HepG2 (cell line): Measurements from ENCODE around the gene DNMT3A. TPM values are rescaled to one million over a fixed set of nuclear protein-coding genes. Genes with fewer than 3 reads are reported as not detected.
A peak's percentile ranks its signal among the peaks of the same experiment; 100 is the strongest.

ENCODE experiments used
- AGO2 ChIP-seq: fragments of 200-400 bp; formaldehyde crosslinking; optimal IDR thresholded peaks from 2 replicates; pipeline ENCODE3; 2017; ENCODE audit warnings: mild to moderate bottlenecking, low read depth, low read length, moderate library complexity
- EP300 ChIP-seq, 3 experiments: sonication (generic) in 1 of 3; formaldehyde crosslinking in 1 of 3; IDR thresholded peaks; 2 replicates each; pipeline versions ENCODE4 v1.5.1 to v1.6.1; 2011 to 2020; ENCODE audit warnings: low read depth in 2 of 3, low read length in 2 of 3, borderline replicate concordance in 1 of 3, improper control_type of control experiment in 1 of 3, mild to moderate bottlenecking in 1 of 3, missing genetic modification reagents in 1 of 3, moderate library complexity in 1 of 3
- HES4 ChIP-seq: sonication (generic); formaldehyde crosslinking; IDR thresholded peaks from 2 replicates; pipeline ENCODE4 v1.9.0; 2021; ENCODE audit warnings: mild to moderate bottlenecking, missing genetic modification reagents, borderline replicate concordance
- HNRNPL ChIP-seq: fragments of 200-400 bp; formaldehyde crosslinking; IDR thresholded peaks from 2 replicates; pipeline ENCODE4 v1.6.1; 2017; ENCODE audit warnings: mild to moderate bottlenecking, low read depth, low read length
- KDM5A ChIP-seq: fragments of 200-600 bp; sonication (generic); IDR thresholded peaks from 2 replicates; pipeline ENCODE4 v1.7.0; 2018; ENCODE audit warnings: antibody characterized with exemption, mild to moderate bottlenecking, low read length, borderline replicate concordance
- SOX6 ChIP-seq, 2 experiments: fragments of 450-650 bp in 1 of 2; sonication (generic) in 1 of 2; formaldehyde crosslinking in 1 of 2; IDR thresholded peaks; 2 replicates each; pipeline versions ENCODE4 v1.4.0 to v1.6.1; 2017 to 2020; ENCODE audit warnings: antibody characterized with exemption in 1 of 2, mild to moderate bottlenecking in 1 of 2, missing genetic modification reagents in 1 of 2
- ZNF143 ChIP-seq: sonication (generic); formaldehyde crosslinking; IDR thresholded peaks from 2 replicates; pipeline ENCODE4 v1.4.0; 2020; ENCODE audit warnings: missing genetic modification reagents
- ZNF253 ChIP-seq: sonication (generic); formaldehyde crosslinking; IDR thresholded peaks from 2 replicates; pipeline ENCODE4 v1.8.0; 2022; ENCODE audit warnings: mild to moderate bottlenecking, missing genetic modification reagents, borderline replicate concordance
- ZNF678 ChIP-seq: sonication (generic); formaldehyde crosslinking; IDR thresholded peaks from 2 replicates; pipeline ENCODE4 v1.4.0; 2020; ENCODE audit warnings: mild to moderate bottlenecking, missing genetic modification reagents
- ZNF747 ChIP-seq: sonication (generic); formaldehyde crosslinking; IDR thresholded peaks from 2 replicates; pipeline ENCODE4 v1.8.1; 2023; ENCODE audit warnings: missing genetic modification reagents, mild to moderate bottlenecking, borderline replicate concordance
- ZNF772 ChIP-seq: sonication (generic); formaldehyde crosslinking; IDR thresholded peaks from 2 replicates; pipeline ENCODE4 v1.5.0; 2020; ENCODE audit warnings: mild to moderate bottlenecking, missing genetic modification reagents
- ZSCAN22 ChIP-seq: sonication (generic); formaldehyde crosslinking; IDR thresholded peaks from 2 replicates; pipeline ENCODE4 v1.4.0; 2020; ENCODE audit warnings: mild to moderate bottlenecking, missing genetic modification reagents
- polyA plus RNA-seq, 8 experiments: library from polyadenylated mRNA; depleted of rRNA in 3 of 8; stranded (reverse) in 7 of 8; unstranded in 1 of 8; fragments of >200 nt; fragmentation: Illumina TruSeq in 4 of 8; extraction: Trizol in 4 of 8; gene quantifications; 2 replicates each; pipeline versions ENCODE4 v1.2.1 to v1.2.3, GENCODE V29; 2011 to 2016; ENCODE audit warnings: low read depth in 4 of 8, missing spikeins in 1 of 8, mixed read lengths in 1 of 8; ENCODE audit not compliant: insufficient read depth in 1 of 8
- total RNA-seq, 5 experiments: library from RNA; depleted of rRNA; stranded (reverse); fragments of >200 nt; fragmentation: Illumina TruSeq; extraction: Trizol; gene quantifications; 2 replicates each; pipeline ENCODE4 v1.2.3, GENCODE V29; 2016; ENCODE audit warnings: low read depth in 1 of 5
- TF ChIP-seq, protein P1 (sequence below): sonication (generic); formaldehyde crosslinking; IDR thresholded peaks from 2 replicates; pipeline ENCODE4 v1.4.0; 2020; ENCODE audit warnings: low read depth, missing genetic modification reagents
- TF ChIP-seq, protein P2 (sequence below): IDR thresholded peaks from 2 replicates; pipeline ENCODE4 v1.6.1; 2012; ENCODE audit warnings: low read depth, low read length, improper control_type of control experiment
- TF ChIP-seq, protein P3 (sequence below): fragments of 450-650 bp; IDR thresholded peaks from 2 replicates; pipeline ENCODE4 v1.6.1; 2017; ENCODE audit warnings: mild to moderate bottlenecking
- TF ChIP-seq, protein P4 (sequence below): sonication (generic); formaldehyde crosslinking; IDR thresholded peaks from 2 replicates; pipeline ENCODE4 v1.4.0; 2020; ENCODE audit warnings: missing genetic modification reagents, borderline replicate concordance
- TF ChIP-seq, protein P5 (sequence below): sonication (generic); formaldehyde crosslinking; conservative IDR thresholded peaks from 2 replicates; pipeline ENCODE4 v1.4.0; 2020; ENCODE audit warnings: missing genetic modification reagents

The DNMT3A gene
- total and polyA plus RNA-seq, 2 of the 13 experiments (the other 11 are each of a cell fraction or from before 2014, with no cell fraction given): 14.7 to 29.1 TPM

DNA sequence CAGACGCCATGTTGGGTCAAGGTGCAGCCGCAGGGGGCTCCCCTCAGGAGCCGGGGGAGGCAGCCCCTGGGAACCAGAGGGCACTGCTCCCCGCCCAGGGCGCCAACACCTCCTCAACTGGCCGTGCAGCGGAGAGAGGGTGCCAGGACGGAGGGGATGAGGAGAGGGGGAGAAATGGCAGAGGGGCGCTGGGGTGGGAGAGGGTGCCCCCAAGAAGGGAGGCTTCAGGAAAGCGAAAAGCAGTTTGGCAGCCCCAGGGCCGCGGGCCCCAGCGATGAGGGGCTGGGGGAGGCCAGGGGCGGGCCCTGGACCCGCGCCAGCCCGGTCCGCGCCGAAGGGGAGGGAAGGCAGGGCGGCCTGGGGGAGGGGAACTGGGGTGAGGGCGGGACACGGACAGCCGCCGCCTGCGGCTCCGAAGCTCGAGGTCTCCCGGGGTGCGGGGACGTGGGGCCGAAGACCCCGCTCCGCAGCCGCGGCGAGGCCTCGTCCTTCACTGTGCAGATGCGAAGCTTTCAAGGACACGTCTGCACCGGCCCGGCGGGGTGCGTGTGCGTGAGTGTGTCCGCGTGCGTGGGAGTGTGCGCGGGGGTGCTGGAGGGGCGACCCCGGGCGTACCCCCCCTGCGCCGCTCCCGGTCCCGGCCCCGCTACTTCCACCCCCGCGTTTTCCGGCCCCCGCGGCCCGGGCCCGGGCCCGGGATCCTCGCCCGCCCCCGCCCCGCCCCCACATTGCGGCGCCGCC lies 1.4 kb downstream of the DNMT3A start (continued):
- TF ChIP-seq, protein P1, sequence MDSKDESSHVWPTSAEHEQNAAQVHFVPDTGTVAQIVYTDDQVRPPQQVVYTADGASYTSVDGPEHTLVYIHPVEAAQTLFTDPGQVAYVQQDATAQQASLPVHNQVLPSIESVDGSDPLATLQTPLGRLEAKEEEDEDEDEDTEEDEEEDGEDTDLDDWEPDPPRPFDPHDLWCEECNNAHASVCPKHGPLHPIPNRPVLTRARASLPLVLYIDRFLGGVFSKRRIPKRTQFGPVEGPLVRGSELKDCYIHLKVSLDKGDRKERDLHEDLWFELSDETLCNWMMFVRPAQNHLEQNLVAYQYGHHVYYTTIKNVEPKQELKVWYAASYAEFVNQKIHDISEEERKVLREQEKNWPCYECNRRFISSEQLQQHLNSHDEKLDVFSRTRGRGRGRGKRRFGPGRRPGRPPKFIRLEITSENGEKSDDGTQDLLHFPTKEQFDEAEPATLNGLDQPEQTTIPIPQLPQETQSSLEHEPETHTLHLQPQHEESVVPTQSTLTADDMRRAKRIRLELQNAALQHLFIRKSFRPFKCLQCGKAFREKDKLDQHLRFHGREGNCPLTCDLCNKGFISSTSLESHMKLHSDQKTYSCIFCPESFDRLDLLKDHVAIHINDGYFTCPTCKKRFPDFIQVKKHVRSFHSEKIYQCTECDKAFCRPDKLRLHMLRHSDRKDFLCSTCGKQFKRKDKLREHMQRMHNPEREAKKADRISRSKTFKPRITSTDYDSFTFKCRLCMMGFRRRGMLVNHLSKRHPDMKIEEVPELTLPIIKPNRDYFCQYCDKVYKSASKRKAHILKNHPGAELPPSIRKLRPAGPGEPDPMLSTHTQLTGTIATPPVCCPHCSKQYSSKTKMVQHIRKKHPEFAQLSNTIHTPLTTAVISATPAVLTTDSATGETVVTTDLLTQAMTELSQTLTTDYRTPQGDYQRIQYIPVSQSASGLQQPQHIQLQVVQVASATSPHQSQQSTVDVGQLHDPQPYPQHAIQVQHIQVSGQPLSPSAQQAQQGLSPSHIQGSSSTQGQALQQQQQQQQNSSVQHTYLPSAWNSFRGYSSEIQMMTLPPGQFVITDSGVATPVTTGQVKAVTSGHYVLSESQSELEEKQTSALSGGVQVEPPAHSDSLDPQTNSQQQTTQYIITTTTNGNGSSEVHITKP (CRISPR knock-in tag): no peak
- TF ChIP-seq ZNF747 (CRISPR knock-in tag) (no peak), ZNF253 (no peak), KDM5A (no peak), HNRNPL (0 out of 2 replicates have a peak, but pooled peaks have one; percentile 74), EP300 (IDR thresholded peaks at IDR 0.05; ENCODE audit: low read depth in 2 of 2, low read length in 2 of 2) (no peak), EP300 (CRISPR knock-in tag; IDR thresholded peaks at IDR 0.05; ENCODE audit: borderline replicate concordance) (no peak), AGO2 (peak; percentile 76), ZNF772 (CRISPR knock-in tag) (no peak), ZNF143 (no peak), SOX6 (IDR thresholded peaks at IDR 0.05) (no peak), SOX6 (CRISPR knock-in tag; IDR thresholded peaks at IDR 0.05) (no peak), HES4 (no peak), ZNF678 (0 out of 2 replicates have a peak, but pooled peaks have one; percentile 48), ZSCAN22 (CRISPR knock-in tag) (no peak)
- TF ChIP-seq, protein P2, sequence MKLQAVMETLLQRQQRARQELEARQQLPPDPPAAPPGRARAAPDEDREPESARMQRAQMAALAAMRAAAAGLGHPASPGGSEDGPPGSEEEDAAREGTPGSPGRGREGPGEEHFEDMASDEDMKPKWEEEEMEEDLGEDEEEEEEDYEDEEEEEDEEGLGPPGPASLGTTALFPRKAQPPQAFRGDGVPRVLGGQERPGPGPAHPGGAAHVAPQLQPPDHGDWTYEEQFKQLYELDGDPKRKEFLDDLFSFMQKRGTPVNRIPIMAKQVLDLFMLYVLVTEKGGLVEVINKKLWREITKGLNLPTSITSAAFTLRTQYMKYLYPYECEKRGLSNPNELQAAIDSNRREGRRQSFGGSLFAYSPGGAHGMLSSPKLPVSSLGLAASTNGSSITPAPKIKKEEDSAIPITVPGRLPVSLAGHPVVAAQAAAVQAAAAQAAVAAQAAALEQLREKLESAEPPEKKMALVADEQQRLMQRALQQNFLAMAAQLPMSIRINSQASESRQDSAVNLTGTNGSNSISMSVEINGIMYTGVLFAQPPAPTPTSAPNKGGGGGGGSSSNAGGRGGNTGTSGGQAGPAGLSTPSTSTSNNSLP: no peak
- TF ChIP-seq, protein P3, sequence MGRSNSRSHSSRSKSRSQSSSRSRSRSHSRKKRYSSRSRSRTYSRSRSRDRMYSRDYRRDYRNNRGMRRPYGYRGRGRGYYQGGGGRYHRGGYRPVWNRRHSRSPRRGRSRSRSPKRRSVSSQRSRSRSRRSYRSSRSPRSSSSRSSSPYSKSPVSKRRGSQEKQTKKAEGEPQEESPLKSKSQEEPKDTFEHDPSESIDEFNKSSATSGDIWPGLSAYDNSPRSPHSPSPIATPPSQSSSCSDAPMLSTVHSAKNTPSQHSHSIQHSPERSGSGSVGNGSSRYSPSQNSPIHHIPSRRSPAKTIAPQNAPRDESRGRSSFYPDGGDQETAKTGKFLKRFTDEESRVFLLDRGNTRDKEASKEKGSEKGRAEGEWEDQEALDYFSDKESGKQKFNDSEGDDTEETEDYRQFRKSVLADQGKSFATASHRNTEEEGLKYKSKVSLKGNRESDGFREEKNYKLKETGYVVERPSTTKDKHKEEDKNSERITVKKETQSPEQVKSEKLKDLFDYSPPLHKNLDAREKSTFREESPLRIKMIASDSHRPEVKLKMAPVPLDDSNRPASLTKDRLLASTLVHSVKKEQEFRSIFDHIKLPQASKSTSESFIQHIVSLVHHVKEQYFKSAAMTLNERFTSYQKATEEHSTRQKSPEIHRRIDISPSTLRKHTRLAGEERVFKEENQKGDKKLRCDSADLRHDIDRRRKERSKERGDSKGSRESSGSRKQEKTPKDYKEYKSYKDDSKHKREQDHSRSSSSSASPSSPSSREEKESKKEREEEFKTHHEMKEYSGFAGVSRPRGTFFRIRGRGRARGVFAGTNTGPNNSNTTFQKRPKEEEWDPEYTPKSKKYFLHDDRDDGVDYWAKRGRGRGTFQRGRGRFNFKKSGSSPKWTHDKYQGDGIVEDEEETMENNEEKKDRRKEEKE: no peak
- TF ChIP-seq, protein P4, sequence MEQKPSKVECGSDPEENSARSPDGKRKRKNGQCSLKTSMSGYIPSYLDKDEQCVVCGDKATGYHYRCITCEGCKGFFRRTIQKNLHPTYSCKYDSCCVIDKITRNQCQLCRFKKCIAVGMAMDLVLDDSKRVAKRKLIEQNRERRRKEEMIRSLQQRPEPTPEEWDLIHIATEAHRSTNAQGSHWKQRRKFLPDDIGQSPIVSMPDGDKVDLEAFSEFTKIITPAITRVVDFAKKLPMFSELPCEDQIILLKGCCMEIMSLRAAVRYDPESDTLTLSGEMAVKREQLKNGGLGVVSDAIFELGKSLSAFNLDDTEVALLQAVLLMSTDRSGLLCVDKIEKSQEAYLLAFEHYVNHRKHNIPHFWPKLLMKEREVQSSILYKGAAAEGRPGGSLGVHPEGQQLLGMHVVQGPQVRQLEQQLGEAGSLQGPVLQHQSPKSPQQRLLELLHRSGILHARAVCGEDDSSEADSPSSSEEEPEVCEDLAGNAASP (CRISPR knock-in tag): 0 out of 2 replicates have a peak, but pooled peaks have one; percentile 38
- TF ChIP-seq, protein P5, sequence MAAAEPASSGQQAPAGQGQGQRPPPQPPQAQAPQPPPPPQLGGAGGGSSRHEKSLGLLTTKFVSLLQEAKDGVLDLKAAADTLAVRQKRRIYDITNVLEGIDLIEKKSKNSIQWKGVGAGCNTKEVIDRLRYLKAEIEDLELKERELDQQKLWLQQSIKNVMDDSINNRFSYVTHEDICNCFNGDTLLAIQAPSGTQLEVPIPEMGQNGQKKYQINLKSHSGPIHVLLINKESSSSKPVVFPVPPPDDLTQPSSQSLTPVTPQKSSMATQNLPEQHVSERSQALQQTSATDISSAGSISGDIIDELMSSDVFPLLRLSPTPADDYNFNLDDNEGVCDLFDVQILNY (CRISPR knock-in tag): no peak
